Lower lobe of right lung (tissue), 2 donors: ENCODE data around the gene TBX2. TPM values are rescaled to one million over a fixed set of nuclear protein-coding genes. Genes with fewer than 3 reads are reported as not detected.
"Not testable (repeated sequence)": the region's sequence is repeated elsewhere in the genome, so short reads cannot be mapped to it uniquely, and the experiment has no call there.

Experiments
- ATAC-seq, 2 donors: fragments of 200-7000 bp; cut with Tn5 transposase; one replicate each; pipeline ENCODE4 v1.9.1; 2020 to 2022; ENCODE audit warnings: mild to moderate bottlenecking in 2 of 2, moderate library complexity in 2 of 2
- DNase-seq: peaks from one replicate; pipeline ENCODE4 v3.0.0-alpha.2; 2020
- H3K27ac ChIP-seq: fragments of 200-600 bp; one replicate; pipeline ENCODE4 v1.8.0; 2022
- H3K27me3 ChIP-seq: fragments of 200-600 bp; one replicate; pipeline ENCODE4 v1.8.0; 2022; ENCODE audit warnings: low read depth
- H3K36me3 ChIP-seq: fragments of 200-600 bp; one replicate; pipeline ENCODE4 v1.8.0; 2022; ENCODE audit warnings: mild to moderate bottlenecking
- H3K4me1 ChIP-seq: fragments of 200-600 bp; one replicate; pipeline ENCODE4 v1.8.0; 2022
- H3K4me3 ChIP-seq: fragments of 200-600 bp; one replicate; pipeline ENCODE4 v1.8.0; 2022; ENCODE audit warnings: mild to moderate bottlenecking
- H3K9me3 ChIP-seq: fragments of 200-600 bp; one replicate; pipeline ENCODE4 v1.8.0; 2022
- intact Hi-C: fragments of 100-400 bp; cut with DNase I; formaldehyde crosslinking; loops from one replicate; pipeline ENCODE4 v1.11.0; 2022
- total RNA-seq: library from RNA; stranded (reverse); fragmentation: NEBNext Ultra II Directional; extraction: Animal tissue kit (Norgen Biotek cat#: 25700); gene quantifications from one replicate; pipeline ENCODE4 v1.2.1, GENCODE V29; 2021
- TF ChIP-seq, protein P1 (sequence below): fragments of 200-600 bp; IDR thresholded peaks from one replicate; pipeline ENCODE4 v1.8.0; 2022; ENCODE audit warnings: antibody characterized with exemption, mild to moderate bottlenecking
- donor health status: DM: no; HTN: yes; CAD: no; lungs with severe emphysema.

TBX2 gene
- total RNA-seq, 1 donor from 2014 or later, result 83.3 TPM

GRCh38 chr17:61436995-61437704, 37.5 kb downstream of the TBX2 start:
- TF ChIP-seq, protein P1, sequence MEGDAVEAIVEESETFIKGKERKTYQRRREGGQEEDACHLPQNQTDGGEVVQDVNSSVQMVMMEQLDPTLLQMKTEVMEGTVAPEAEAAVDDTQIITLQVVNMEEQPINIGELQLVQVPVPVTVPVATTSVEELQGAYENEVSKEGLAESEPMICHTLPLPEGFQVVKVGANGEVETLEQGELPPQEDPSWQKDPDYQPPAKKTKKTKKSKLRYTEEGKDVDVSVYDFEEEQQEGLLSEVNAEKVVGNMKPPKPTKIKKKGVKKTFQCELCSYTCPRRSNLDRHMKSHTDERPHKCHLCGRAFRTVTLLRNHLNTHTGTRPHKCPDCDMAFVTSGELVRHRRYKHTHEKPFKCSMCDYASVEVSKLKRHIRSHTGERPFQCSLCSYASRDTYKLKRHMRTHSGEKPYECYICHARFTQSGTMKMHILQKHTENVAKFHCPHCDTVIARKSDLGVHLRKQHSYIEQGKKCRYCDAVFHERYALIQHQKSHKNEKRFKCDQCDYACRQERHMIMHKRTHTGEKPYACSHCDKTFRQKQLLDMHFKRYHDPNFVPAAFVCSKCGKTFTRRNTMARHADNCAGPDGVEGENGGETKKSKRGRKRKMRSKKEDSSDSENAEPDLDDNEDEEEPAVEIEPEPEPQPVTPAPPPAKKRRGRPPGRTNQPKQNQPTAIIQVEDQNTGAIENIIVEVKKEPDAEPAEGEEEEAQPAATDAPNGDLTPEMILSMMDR, result no peak
- Histone ChIP-seq H3K27ac (no peak overlapping the region), H3K4me3 (no peak overlapping the region), H3K9me3 (no peaks in the 10 kb centered on the region), H3K4me1 (no peaks in the 10 kb centered on the region), H3K36me3 (no peaks in the 10 kb centered on the region), H3K27me3 (peaks cover 3% of the 10 kb centered on the region)
- intact Hi-C loops, result no loop called here
- DNase-seq, result no peak
- no peak for ATAC-seq

- Histone ChIP-seq H3K27ac (no peak overlapping the region), H3K9me3 (no peaks in the 10 kb centered on the region), H3K4me3 (no peak overlapping the region), H3K4me1 (no peaks in the 10 kb centered on the region), H3K36me3 (no peaks in the 10 kb centered on the region), H3K27me3 (peaks cover 10% of the 10 kb centered on the region)
- TF ChIP-seq, protein P1, result no peak
- ATAC-seq (no peak), DNase-seq (no peak)
- intact Hi-C loops, result no loop called here
These were observed 41.1 kb downstream of the TBX2 start for GRCh38 chr17:61440697-61441096.

- intact Hi-C loops, H3K9me3 ChIP-seq, H3K4me3 ChIP-seq, DNase-seq, ATAC-seq, H3K36me3 ChIP-seq, H3K4me1 ChIP-seq, H3K27ac ChIP-seq: not testable (repeated sequence)
- peaks cover 10% of the 10 kb centered on the region for H3K27me3 ChIP-seq
These were observed 41.9 kb downstream of the TBX2 start for GRCh38 chr17:61441507-61441906.

- ATAC-seq (no peak), DNase-seq (no peak)
- Histone ChIP-seq H3K27ac (no peak overlapping the region), H3K4me1 (no peaks in the 10 kb centered on the region), H3K9me3 (no peaks in the 10 kb centered on the region), H3K27me3 (peaks cover 10% of the 10 kb centered on the region), H3K36me3 (no peaks in the 10 kb centered on the region), H3K4me3 (no peak overlapping the region)
- TF ChIP-seq, protein P1, result no peak
- intact Hi-C loops, result no loop called here
These were observed 42.6 kb downstream of the TBX2 start for GRCh38 chr17:61442136-61442775.

DNA sequence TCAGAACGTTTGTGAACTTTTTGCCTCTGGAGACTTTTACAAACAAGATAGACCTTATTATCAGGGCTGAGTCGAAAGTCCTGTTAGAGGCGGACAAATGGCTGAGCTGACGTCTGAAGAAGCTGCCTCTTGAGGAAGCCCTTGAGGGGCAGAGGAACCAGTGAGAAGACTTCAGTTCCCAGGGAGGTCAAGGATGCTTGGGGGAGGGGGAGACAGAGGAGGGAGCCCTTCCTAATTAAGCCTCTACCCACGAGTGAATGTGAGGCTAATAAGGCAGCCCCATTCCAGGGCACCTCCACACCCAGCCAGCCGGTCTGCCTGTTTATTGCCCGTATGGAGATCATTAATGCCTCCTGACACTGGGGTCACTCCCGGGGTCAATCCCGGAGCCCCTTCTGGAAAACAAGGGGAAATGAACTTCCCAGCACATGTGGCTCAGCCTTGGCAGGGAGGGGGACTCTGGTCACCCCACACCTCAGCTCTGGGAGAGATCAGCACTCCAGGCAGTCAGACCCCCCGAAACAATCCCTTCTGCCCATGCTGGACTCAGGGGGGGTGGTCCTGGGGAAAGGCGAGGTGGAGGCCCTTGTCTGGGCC, 43.3 kb downstream of the TBX2 start:
- ATAC-seq, result no peak
- H3K27ac ChIP-seq, result no peak overlapping the region
- TF ChIP-seq, protein P1, result no peak
- no peaks in the 10 kb centered on the region for H3K4me1 ChIP-seq
- intact Hi-C loops, result no loop called here
- H3K27me3 ChIP-seq, result peaks cover 10% of the 10 kb centered on the region
- H3K36me3 ChIP-seq, result no peaks in the 10 kb centered on the region
- no peaks in the 10 kb centered on the region for H3K9me3 ChIP-seq
- no peak overlapping the region for H3K4me3 ChIP-seq
- DNase-seq, result no peak

DNA sequence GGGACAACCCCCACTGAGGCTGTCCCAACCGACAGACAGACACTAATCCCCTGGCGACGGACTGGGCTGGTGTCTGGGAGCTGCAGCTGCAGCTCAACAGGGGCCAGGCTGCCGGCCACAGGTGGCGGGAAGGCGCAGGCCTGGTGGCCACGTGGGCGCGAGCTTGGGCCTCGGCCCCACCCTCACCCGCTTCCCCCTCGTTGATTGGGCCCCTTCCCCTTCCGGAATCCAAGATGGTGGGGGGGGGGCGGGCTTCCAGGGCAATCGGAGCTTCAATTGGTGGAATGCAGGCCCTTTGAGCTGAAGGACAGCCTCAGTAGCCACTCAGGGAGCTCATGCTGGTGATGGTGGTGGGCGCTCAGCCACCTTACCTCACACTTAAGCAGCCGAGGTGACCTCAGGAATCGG, 43.8 kb downstream of the TBX2 start:
- Histone ChIP-seq H3K9me3 (no peaks in the 10 kb centered on the region), H3K27ac (no peak overlapping the region), H3K36me3 (no peaks in the 10 kb centered on the region), H3K27me3 (peaks cover 10% of the 10 kb centered on the region), H3K4me3 (no peak overlapping the region), H3K4me1 (no peaks in the 10 kb centered on the region)
- DNase-seq (no peak), ATAC-seq (no peak)
- TF ChIP-seq, protein P1, result no peak
- intact Hi-C loops, result no loop called here
